GM18520 (cell line): ENCODE results near the gene GDF7.

Experiments used
- ATAC-seq: cut with Tn5 transposase; IDR thresholded peaks from one replicate; pipeline ENCODE4 v1.9.1; 2021; ENCODE audit not compliant: unreplicated experiment

GDF7 gene

DNA sequence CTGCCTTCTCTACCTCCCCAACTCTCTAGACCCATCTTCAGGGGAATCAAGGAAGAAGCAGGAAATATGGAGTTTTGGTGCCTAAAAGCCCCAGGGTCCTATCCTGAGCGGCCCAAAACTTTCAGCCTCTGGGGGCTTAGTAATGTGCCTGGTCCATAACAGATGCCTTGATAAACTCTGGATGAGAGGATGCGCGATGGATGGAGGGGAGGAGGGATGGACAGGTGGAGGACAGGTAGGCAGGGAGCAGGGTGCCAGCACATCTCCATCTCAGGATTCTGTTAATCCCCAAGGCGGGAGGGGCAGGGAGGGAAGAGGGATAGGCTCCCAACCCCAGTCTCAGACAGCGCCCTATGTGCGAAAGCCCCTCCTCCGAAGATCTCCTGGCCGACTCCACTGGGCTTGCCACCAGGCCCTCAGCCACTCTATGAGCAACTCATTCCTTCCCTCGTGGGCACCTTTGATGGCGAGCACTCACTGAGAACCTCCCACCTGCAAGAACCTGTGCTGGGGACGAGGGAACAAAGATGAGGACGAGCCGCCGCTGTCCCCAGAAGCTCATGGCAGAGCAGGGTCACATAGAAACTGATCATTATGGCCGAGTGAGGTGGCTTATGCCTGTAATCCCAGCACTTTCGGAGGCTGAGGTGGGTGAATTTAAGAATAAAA lies 39.1 kb upstream of the GDF7 start:
- ATAC-seq, result no peak

DNA sequence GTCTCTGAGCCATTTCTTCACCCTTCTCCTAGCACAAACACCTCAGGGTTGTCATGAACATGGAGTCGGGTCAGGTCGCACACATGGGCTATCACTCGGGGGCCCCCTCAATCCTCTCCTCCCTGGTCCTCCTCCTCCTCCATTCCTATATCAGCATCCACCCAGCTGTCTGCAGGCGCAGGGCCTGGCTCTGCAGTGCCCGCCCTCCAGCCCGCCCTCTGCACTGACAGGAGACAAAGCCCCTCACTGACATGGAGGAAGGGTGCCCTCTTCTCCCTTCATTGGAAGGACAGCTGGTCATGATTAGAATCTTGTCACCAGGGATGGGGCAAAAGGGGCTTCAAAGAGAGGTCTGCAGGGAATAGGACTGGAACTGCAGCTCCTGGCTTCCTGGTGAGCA lies 37.8 kb upstream of the GDF7 start:
- no peak for ATAC-seq

DNA sequence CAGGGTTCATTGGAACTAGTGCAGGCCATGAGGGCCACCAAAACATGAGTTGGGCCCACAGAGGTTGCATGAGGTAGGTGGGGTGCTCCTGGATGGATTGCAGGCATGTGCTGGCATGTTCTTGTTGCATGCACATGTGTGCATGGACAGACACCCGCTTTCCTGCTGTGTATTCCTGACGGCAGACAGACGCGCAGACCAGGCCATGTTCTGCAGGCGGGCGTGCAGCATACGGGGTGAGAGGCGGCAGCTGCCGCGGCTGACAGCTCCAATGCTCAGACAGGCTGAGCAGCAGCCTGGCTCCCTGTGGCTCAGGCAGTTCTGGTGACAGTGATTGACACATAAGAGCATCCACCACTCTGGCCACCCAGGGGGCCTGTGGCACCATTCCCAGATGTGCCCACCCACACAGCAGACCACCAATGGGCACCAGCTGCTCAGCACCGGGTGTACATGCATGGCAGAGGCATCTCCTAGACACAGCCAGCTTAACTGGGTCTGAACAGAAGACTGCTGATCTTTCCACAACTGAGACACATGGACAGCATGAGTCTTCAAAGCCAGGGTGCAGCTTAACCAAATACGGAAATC lies 37.3 kb upstream of the GDF7 start:
- no peak for ATAC-seq

DNA sequence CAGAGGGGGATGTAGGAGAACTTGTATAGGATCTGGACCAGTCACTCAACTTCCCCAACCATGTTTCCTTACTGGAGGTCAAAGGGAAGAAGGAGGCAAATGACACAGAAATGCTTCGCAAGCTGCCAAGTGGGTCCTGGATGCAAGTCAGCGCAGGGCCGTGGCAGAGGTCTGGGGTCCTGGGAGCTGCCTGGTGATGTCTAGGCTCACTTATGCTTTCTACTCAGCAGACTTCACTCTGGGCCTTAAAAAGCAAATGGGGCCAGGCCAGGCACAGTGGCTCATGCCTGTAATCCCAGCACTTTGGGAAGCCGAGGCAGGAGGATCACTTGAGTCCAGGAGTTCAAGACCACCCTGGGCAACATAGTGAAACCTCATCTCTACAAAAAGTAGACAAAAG lies 36.0 kb upstream of the GDF7 start:
- no peak for ATAC-seq

DNA sequence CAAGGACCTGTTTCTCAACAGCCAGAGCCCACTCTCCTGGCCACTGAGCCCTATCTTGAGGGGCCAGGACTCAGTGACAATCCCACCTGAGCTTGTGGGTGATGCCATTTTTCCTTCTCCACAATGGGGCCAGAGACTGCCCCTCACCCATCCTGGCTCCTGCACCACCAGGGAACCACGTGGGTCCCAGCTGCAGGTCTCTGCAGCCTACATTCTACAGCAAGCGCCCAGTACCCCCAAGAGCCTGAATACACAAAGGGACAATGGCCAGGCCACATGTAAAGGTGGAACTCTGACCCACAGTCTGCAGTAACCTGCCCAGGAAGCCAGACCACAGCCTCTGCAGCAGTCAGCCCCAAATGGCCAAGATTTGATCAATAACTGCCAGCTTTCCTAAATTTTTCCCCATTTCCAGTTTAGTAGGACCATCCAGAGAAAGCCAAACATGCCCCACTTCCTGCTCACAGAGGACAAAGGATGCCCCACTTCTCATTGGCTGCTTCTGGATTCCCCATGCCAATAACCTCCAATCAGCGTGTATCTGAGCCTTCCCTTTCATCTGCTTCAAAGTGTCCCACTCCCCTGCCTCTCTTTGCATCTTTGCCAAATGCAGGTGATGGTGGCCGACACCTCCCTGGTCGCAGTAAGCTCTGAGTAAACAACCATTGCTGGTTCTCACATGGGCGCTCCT lies 35.2 kb upstream of the GDF7 start:
- ATAC-seq, result no peak

DNA sequence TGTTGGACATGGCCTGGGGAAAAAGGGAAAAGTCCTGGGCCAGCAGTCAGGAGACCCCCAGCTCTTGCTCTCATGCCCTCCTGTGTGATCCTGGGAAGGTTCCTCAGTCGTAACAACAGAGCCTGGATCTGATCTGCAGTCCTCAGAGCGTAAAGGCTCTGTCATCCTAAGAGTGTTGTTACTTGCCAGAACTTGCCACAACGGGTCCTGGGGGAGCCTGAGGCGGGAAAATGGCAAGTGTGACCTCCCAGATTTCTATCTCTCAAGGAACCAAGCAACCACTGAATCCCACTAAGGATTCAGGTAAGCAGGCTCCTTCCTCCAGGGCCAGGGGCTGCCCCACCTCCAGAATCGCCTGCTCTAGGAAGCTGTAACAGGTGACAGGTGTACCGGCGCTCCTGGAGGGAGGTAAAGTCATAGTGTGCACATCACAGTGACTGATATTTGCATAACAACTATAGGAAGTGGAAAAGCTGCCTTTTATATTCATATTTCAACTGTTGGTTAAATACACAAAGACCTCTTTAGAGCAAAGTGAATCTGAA lies 34.4 kb upstream of the GDF7 start:
- no peak for ATAC-seq

DNA sequence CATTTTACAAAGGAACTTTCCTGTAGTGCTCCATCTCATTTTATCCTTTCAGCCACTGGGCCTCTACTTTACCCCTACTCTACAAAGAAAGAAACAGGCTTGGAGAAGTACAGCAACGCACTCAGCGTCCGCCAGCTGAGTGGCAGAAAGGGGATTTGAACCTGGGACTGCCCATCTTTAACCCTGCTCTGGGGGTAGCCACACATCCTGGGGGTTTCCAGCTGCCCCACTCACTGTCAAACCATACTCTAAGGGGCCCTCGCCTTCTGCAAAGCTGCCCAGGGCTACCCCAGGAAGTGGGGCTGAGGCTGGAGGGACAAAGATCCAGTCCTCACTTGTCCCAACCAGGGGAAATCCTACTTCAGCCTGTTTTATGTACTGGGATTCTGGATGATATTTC lies 33.9 kb upstream of the GDF7 start:
- ATAC-seq, result no peak

DNA sequence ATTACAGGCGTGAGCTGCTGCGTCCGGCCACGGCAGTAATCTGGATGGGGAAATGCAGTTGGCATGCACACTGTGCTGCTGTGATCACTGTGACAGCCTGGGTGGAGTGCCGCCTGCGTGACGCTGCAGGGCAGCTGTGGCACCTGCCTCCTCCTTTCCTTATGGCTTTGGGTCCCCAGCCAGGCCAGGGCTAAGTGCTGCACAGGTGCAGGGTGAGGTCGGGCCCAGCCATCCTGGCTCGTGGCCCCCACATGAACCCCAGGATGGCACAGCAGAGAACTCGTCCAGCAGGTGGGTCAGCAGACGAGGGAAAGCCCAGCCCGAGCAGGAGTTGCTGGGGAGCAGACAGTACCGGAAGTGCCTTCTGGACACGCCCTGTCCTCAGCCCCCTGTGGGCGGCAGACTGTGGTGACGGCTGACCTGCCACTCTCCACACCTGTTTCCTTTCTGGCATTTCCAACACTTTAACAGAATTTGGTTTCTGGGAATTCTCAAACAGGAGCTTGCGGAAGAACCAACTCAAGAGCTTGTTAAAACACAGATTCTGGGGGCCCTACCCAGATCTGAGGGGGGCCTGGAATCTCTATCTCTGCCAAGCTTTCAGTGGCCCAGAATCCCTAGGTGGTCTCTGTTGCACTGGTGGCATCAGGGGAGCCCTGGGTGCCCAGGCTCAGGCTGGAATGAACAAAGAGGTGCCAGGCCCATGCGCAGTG lies 33.0 kb upstream of the GDF7 start:
- ATAC-seq, result no peak

DNA sequence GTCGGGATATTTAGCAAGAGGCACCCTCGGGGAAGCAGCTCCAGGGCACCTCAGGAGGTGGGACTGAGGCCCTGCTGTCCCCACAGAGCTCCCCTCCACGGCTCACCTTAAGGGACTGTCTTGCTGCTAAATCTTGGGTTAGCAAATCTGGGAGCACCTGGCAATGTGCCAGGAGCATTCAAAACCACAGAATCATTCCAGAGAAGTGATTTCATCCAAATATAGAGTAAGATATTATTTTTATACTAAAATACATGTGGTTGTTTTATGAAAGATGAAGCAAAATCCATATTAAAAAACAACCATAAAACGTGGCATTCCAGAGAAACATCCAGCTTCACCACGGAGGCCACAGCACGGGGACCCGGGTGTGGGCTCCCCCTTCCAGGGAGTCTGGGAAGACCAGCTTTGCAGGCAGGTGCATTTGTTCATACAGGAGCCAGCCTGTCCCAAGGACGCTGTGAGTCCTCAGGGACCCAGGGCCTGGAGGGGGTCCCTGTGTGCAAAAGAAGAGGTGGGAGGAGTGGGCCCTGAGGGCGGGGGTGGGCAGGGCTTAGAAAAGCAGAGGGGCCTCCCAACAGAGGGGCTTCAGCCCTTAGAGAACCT lies 32.3 kb upstream of the GDF7 start:
- ATAC-seq, result no peak

DNA sequence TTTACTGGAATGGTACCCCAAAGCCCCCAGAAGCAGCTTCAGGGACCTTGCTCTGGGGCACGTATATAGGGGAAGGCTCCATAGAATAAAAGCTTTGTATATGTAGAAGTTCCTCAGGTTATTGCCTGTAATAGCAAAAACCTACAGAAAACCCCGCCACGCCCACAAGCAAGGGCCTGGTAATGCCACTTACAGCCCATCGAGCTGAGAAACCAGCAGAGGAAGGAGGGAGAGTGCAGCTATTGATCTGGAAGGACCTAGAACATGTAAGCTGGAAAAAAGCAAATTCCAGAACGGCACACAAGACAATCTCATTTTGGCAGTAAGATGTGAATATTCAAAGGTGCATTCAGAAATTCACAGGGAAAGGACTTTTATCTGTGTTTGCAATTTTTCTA lies 31.8 kb upstream of the GDF7 start:
- ATAC-seq, result no peak

DNA sequence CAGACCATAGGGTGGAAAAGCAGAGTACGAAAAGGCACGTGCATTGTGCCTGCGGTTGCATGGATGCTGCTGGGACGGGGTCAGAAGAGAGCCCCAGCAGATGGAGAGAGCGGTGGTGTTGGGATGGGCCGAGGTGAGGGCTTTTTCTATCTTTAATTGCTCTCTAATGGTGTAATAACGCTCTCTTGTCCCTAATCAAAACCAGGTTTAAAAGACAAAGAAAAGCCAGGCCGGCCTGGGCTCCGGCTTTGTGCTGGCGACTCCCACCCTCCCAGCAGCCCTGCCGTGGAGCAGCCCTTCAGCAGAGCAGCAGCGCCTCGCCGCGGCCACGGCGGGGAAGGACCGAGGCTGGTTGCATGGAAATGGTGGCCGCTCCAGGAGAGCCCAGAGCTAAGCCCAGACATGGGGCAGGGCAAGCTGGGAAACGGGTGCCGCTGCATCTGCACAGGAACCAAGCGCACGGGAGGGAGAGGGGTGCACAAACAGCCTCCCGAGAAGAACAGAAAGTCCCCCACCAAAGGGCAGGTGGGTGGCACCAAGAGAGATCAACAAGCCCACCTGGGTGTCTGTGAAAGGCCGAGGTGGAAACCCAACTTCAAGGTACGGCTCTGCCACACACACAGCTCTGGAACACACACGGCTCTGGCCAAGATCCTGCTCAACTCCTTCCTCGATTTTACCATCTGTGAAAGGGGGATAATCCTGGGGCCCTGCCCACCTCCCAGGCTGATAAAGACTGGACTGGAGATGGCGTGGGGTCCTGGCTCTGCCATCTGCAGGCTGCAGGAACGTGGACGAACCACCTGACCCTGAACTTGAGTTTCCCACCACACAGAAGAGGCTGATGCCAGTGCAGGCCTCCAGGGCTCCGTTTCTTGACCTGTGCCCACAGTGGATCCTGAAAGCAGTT lies 31.0 kb upstream of the GDF7 start:
- peak; percentile 60 for ATAC-seq

DNA sequence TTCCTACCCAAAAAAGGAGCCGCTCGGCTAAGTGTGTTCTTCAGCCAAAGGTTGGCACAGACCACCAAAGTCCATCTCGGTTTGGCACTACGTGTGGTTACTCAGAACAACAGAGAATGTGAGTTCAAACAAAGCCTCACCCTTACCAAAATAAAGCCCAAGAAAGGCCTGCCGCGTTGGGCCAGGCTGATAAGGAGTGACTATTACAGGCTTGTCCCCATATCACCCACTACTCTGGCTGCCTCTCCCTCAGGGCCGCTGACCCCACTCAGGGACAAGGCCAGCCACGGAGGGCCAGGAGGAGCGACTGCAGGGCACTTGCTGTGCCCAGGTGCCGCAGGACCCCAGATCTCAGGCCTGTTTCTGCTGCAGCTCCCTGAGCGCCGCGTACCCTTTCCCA lies 29.8 kb upstream of the GDF7 start:
- no peak for ATAC-seq

DNA sequence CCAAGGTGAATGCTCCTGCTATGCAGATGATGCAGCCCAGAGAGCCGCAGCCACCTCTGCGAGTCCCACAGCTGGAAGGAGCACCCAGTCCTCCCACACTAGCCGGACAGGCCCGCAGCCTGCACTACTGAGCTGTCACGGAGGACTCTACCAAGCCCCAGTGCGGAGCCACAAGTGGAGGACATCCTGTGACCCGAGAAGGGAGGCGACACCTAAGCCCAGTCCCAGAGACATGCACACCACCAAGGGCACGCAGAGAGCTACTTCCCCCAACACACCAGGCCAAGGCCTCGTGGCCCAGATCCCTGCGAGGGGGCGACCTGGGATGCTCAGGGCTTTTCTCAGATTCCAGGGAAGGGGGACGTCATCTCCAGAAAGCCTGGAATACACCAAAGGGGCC lies 28.9 kb upstream of the GDF7 start:
- ATAC-seq, result no peak

DNA sequence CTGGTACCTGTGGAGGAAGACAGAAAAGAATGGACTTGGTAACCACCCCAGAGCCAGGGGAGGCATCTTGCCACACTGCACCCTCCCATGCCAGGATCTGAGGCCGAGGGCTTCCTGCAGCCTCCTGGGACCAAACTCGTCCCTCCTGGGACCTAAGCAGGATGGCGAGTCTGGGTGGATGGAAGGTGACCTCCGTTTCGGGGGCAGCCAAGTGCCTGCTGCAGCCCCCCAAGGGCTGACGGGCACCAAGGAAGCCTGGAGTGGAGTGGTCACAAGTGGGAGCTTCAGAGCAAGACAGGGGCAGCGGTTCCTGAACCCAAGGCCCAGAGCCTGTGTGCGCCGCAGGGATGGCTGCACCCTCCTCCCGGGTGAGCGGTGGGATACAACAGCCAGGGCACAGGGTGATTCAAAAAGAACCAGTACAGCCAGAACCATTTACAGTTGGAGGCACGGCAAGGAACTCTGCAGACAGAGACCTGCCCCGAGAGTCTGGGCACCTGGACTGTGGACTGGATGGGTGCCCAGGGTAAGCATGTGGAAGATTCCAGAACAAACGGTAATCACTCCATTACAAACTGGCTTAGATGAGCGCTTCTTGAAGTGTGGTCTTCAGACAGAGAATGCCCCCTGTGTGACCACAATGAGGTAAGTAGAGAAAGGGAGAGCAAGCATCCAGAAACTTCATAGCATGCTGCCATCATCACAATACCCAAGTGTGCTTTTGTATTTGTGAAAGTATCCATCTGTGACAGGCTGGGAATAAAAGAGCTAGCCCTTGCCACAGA lies 28.1 kb upstream of the GDF7 start:
- ATAC-seq, result no peak

DNA sequence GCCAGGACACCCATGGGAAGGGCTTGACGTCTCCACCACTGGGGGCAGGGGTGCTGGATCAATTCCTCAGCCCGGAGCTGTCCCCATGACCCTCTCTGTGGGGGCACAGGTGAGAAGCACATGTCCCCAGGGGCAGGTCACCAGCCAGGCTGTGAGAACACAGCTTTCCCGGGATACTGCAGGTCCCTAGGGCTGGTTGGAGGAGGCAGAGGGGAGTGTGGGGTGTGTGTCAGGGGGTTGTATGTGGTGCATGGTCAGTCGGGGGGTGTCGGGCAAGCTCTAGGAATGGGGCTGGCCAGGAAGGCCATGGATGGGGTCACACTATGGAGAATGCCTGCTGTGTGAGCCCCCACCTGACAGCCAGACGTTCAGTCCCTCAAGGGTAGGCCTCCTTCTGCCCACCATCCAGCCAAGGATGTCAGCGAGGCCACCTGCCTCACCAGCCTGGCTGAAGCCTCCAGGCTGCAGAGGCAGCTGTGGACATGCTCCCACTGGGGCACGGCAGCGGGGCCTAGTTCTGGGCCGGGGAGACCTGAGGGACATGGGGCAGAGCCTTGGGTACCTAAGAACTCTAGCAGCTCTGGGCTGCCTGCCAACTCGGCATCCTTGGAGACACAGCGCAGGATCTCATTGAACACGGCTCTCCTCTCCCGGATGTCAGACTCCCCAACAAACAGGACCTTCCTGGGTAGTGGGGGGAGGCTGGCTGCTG lies 26.4 kb upstream of the GDF7 start:
- ATAC-seq, result no peak

DNA sequence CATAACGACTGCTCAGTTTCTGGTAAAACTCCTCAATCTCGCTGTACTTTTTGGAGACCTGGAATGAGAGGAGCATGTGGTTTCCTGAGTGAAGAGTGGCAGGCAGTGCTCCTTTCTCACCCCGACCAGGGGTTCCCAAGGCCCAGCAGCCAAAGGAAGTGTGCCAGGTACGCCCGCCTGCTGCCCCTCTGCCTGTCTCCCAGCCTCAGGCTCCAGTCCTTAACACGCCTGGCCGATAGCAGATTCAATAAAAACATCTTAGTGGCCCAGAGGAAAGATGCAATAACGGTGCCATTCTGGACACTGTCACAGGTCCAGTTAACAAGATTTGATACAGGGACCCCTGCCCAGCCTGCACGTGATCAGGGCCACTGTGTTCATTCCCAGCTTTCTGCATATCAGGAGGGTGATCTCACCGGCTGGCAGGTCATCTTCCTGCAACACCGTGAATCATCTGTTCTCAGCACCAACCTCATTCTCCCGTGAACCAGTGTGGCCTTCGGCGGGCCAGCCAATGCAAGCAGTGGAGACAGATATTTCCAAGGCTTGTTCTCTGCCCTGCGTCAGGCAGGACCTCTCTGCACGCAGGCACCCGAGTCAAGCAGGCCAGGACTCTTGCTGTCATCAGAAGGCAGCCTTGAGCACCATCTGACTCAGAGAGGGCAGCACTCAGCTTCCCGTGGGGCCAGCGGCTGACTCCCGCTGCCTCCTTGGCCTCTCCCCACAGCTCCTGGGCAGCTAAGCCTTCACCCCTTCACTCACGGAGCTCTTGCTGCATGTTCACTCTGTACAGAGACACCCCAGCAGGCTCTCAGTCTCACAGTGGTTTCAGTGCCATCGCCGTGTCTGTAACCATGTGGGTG lies 25.6 kb upstream of the GDF7 start:
- ATAC-seq, result no peak

DNA sequence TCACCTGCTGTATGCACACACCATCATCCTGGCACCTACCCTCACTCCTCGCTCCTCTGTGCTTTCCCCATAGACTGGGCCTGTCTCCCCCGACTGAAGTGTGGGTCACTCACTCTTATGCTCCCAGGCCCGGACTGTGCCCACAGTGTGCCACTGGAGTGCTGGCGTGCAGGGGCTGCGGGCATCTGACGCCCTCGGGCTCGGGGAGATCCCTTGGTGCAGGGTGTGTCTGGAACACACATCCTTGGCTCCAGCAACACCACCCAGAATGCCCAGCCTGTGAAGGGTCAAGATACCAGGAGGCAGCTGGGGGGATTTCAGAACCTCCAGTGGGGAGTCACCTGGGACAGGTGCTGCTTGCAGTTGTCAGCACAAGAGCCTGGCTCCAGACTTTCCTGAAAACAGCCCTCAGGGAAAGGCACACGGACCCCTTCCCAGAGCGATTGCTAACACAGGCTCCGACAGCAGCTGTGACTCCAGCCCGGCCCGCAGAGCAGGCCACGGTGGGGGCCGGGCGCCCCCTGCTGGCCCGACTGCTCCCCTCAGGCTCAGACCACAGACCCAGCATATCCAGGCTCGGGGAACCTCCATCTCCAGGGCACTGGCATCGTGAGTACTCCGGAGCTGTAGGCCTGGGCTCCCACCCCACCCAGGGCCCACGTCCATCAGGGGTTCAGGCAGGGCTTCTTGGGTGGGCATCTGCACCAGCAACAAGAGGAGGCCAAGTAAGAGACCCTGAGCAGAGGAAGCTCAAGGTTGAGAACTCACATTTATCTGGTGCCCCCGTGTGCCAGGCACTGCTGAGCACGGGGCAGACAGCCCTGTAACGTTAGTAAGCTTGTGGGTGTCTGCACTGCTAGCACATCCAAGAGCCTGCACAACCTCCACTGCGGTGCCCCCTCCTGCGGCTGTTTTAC lies 24.6 kb upstream of the GDF7 start:
- ATAC-seq, result peak; percentile 78
